WTC11 (cell line): ENCODE measurements around the gene IBA57. TPM values are rescaled to one million over a fixed set of nuclear protein-coding genes. Genes with fewer than 3 reads are reported as not detected.

Source experiments
- ATAC-seq: fragments of 200-7000 bp; cut with Tn5 transposase; 2 replicates; pipeline ENCODE4 v1.10.0; 2021; ENCODE audit warnings: mild to moderate bottlenecking, moderate library complexity
- CTCF ChIA-PET: fragments of 300-600 bp; sonication (Branson Sonifier 250); formaldehyde crosslinking; loops from one replicate; lab custom pipeline; 2021; ENCODE audit warnings: antibody characterized with exemption; lab: Charles Lee
- POLR2A ChIA-PET: fragments of 350-600 bp; sonication (Branson Sonifier 250); formaldehyde crosslinking; loops from one replicate; lab custom pipeline; 2021; ENCODE audit warnings: antibody characterized with exemption; lab: Charles Lee
- DNase-seq: peaks from one replicate; pipeline ENCODE4 v3.0.0; 2021; ENCODE audit warnings: low spot score
- H3K27ac Mint-ChIP-seq: 2 replicates; pipeline ENCODE4 v1.8.0; 2021; ENCODE audit warnings: mixed read lengths
- H3K27me3 Mint-ChIP-seq: 2 replicates; pipeline ENCODE4 v1.8.0; 2021; ENCODE audit warnings: low read depth, mild to moderate bottlenecking, moderate library complexity, mixed read lengths
- H3K36me3 Mint-ChIP-seq: 2 replicates; pipeline ENCODE4 v1.8.0; 2021; ENCODE audit warnings: mixed read lengths
- H3K4me1 Mint-ChIP-seq: 2 replicates; pipeline ENCODE4 v1.8.0; 2022; ENCODE audit warnings: mixed read lengths
- H3K4me3 Mint-ChIP-seq: 2 replicates; pipeline ENCODE4 v1.8.0; 2021; ENCODE audit warnings: mild to moderate bottlenecking, moderate library complexity, mixed read lengths
- H3K9me3 Mint-ChIP-seq: 2 replicates; pipeline ENCODE4 v1.8.0; 2021; ENCODE audit warnings: mixed read lengths
- AFF4 ChIP-seq: sonication (generic); formaldehyde crosslinking; IDR thresholded peaks from 2 replicates; pipeline ENCODE4 v1.8.1; 2023; ENCODE audit warnings: mild to moderate bottlenecking, missing genetic modification reagents, borderline replicate concordance
- AR ChIP-seq: fragments of 250-450 bp; sonication (Bioruptor Pico); IDR thresholded peaks from 2 replicates; pipeline ENCODE4 v1.9.0; 2021; ENCODE audit warnings: mild to moderate bottlenecking
- ATF6 ChIP-seq: sonication (generic); formaldehyde crosslinking; IDR thresholded peaks from 2 replicates; pipeline ENCODE4 v1.8.1; 2023; ENCODE audit warnings: mild to moderate bottlenecking, missing genetic modification reagents
- CREM ChIP-seq: sonication (generic); formaldehyde crosslinking; IDR thresholded peaks from 2 replicates; pipeline ENCODE4 v1.8.1; 2022; ENCODE audit warnings: mild to moderate bottlenecking, missing genetic modification reagents, moderate library complexity
- FOXP4 ChIP-seq: sonication (generic); formaldehyde crosslinking; IDR thresholded peaks from 2 replicates; pipeline ENCODE4 v1.8.0; 2022; ENCODE audit warnings: mild to moderate bottlenecking, missing genetic modification reagents
- KAT7 ChIP-seq: sonication (generic); formaldehyde crosslinking; IDR thresholded peaks from 2 replicates; pipeline ENCODE4 v1.8.1; 2023; ENCODE audit warnings: missing genetic modification reagents, mild to moderate bottlenecking, borderline replicate concordance
- MLX ChIP-seq: sonication (generic); formaldehyde crosslinking; IDR thresholded peaks from 2 replicates; pipeline ENCODE4 v1.8.1; 2023; ENCODE audit warnings: mild to moderate bottlenecking, missing genetic modification reagents, moderate library complexity
- OVOL2 ChIP-seq: fragments of 250-450 bp; sonication (Bioruptor Pico); IDR thresholded peaks from 2 replicates; pipeline ENCODE4 v1.9.0; 2021; ENCODE audit warnings: mild to moderate bottlenecking, borderline replicate concordance
- ZNF232 ChIP-seq: sonication (generic); formaldehyde crosslinking; IDR thresholded peaks from 2 replicates; pipeline ENCODE4 v1.8.0; 2022; ENCODE audit warnings: mild to moderate bottlenecking, missing genetic modification reagents
- ZNF532 ChIP-seq: fragments of 250-450 bp; sonication (Bioruptor Pico); IDR thresholded peaks from 2 replicates; pipeline ENCODE4 v1.9.0; 2021; ENCODE audit warnings: mild to moderate bottlenecking, borderline replicate concordance
- ZSCAN18 ChIP-seq: fragments of 250-450 bp; sonication (Bioruptor Pico); IDR thresholded peaks from 2 replicates; pipeline ENCODE4 v2.1.2; 2022; ENCODE audit warnings: mild to moderate bottlenecking, moderate library complexity
- total RNA-seq: library from RNA; stranded (reverse); gene quantifications from 3 replicates; pipeline ENCODE4 v1.2.3, GENCODE V29; 2021

Gene IBA57
- total RNA-seq, 1 experiment from 2014 or later, result 11.4 TPM

- TF ChIP-seq AFF4 (CRISPR knock-in tag) (no peak), FOXP4 (CRISPR knock-in tag) (no peak; the same call in 1 of the 2 replicates), OVOL2 (CRISPR knock-in tag) (peak; percentile 44; the same call in 1 of the 2 replicates), ZNF532 (no peak), CREM (CRISPR knock-in tag) (peak; percentile 86), AR (CRISPR knock-in tag) (no peak), KAT7 (CRISPR knock-in tag) (no peak)
Measured at GRCh38 chr1:228165372-228166169, at the start of gene IBA57 (continued).

GRCh38 chr1:228117335-228117734 lies 48.3 kb upstream of the IBA57 start:
- H3K4me1 Mint-ChIP-seq, result no peaks in the 10 kb centered on the region
- ChIA-PET POLR2A (no interaction called here), CTCF (no interaction called here)
- DNase-seq (no peak), ATAC-seq (no peak)
- no peak overlapping the region for H3K4me3 Mint-ChIP-seq
- H3K9me3 Mint-ChIP-seq, result peaks cover 48% of the 10 kb centered on the region
- no peak overlapping the region for H3K27ac Mint-ChIP-seq
- H3K36me3 Mint-ChIP-seq, result peaks cover 20% of the 10 kb centered on the region
- peaks cover 36% of the 10 kb centered on the region for H3K27me3 Mint-ChIP-seq
- TF ChIP-seq AFF4 (CRISPR knock-in tag) (no peak), KAT7 (CRISPR knock-in tag) (no peak), MLX (CRISPR knock-in tag) (no peak), ZSCAN18 (CRISPR knock-in tag) (no peak), ZNF232 (CRISPR knock-in tag) (no peak), ATF6 (CRISPR knock-in tag) (no peak)
